ENCODE data around the gene CD82.

Gene CD82

GRCh38 chr11:44575962-44576361 lies 10.5 kb downstream of the CD82 start:
- DNase-seq (ENCODE audit: low read depth), result no peak

GRCh38 chr11:44576656-44577055 lies 11.2 kb downstream of the CD82 start:
- no peak for DNase-seq (ENCODE audit: low read depth)

DNA sequence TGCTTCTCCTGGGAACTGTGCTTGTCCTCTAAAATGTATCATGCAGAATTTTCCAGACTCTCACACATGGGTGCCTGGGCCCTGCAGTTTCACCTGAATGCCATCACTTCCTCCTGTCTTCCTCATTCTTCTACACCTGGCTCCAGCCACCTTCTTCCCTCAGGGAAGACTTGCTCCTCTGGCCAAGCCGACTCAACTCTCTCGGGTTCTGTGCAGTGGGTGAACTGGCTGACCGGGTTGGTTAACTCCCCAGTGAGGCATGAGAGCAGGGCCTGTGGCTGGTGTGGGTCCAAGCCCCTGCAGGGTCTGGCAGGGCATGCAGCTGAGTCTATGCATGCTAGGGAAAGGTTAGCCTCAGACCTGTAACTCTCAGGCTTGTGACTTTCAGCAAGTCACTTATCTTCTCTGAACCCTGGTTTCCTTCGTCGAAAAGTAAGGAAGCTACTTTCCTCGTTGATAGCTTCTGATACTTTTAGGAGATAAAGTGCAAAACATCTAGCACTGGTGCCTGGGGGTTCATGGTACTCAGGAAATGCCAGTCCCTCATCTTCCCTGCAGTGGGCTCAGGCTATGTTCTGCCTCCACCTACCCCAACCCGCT lies 11.9 kb downstream of the CD82 start:
- no peak for DNase-seq (ENCODE audit: low read depth)

- DNase-seq (ENCODE audit: low read depth), result no peak
Observed at GRCh38 chr11:44578279-44578678, 12.8 kb downstream of the CD82 start.

- DNase-seq (ENCODE audit: low read depth), result no peak
Observed at GRCh38 chr11:44579302-44579761, 13.9 kb downstream of the CD82 start.

DNA sequence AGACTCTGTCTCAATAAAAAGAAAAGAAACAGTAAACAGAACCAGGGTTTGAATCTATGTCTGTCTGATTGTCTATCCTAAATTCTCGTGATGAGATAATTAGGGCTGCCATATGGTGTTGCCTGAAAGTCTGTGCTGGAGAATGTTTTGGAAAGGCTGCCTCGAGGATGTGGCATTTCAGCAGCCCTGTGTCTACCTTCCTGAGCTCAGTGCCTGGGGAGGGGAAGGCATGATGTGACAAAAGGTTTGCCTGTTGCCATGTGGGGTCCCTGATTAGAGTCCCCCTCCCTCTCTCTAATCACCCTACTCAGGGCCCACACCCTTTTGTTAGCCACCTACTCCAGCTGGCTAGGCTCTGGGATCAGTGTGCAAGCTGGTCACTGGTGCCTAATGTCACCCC lies 15.2 kb downstream of the CD82 start:
- no peak for DNase-seq (ENCODE audit: low read depth)

DNA sequence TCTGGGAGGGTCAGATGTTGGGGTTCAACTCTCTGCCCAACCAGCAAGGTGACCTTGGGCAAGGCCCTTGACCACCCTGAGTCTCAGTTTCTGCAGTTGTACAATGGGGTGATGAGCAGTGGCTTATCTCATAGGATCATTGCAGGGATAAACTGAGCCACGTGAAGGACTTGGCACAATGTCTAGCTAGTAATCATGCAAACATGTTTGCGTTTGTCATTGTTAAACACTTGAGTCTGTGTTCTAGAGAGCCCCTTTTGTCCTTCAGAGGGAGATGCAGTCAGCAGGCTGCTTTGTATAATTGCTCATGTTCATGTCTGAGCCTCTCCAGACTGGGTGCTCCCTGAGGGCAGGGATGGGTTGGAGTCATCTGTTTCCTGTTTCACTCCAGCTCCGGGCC lies 15.8 kb downstream of the CD82 start:
- no peak for DNase-seq (ENCODE audit: low read depth)

DNA sequence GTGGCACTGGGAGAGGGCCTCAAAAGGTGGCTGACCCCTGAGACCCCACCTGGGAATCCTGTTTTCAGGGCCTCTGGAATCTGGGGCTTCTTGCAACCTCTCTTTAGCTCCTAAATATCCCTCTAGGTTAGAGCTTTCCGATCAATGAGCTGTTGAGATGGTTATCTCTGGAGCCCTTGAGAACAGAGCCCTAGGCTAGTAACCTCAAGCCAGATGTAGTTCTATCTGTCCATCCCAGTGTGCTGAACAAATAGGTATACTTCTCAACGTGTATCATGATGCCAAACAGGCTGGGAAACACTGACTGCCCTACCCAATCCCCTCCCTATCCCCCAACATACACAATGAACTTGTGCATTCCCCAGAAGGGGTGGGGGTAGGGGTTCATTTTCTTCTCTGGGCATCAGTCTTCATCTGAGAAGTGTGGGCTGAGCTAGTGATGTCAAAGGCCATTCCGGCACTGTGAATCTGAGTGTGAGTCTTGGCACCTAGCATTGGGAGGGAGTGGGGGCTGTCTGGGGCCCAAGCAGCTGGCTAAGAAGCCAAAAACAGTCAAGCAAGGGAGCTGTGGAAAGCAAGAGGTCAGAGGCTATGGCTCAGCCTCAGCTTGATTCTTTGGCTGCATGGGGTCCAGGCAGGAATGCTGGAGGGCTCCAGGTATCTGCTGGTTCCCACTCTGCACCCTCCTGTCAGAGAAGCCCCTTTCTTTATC lies 17.3 kb downstream of the CD82 start:
- no peak for DNase-seq (ENCODE audit: low read depth)

DNA sequence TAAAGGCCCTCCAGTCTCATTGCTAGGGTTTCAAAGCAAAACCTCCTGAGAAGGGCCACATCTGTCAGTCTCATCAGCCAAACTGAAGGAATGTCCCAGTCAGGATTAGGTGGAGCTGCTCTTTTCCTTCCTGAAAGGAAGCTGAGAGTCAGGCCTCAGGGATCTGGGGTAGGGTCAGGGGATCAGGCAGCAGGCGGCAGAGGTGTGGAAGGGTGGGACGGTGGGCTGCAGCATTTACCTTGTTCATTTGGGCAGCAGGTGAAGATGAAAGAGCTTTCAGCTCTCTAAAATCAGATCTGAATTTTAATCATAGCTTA lies 17.8 kb downstream of the CD82 start:
- DNase-seq (ENCODE audit: low read depth), result no peak

GRCh38 chr11:44585421-44585820 lies 20.0 kb downstream of the CD82 start:
- DNase-seq (ENCODE audit: low read depth), result no peak

DNA sequence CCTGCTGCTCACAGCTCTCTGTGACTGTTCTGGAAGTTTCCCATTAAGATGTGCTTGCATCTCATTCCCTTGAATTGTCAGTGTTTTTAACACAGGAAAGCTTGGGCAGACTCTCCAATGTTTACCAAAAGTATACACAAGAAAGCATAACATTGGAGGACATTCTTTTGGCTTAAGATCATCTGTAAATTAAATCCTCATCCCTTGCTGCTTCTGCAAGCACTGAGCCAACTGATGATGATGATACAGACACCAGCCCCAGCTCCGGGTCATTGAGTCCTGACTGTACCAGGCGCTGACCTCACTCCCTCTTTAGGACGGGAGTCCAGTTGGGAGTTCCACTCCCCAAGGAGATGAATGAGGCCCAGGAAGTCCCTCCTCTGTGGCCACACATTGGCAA lies 23.8 kb downstream of the CD82 start:
- DNase-seq (ENCODE audit: low read depth), result peak; percentile 94

DNA sequence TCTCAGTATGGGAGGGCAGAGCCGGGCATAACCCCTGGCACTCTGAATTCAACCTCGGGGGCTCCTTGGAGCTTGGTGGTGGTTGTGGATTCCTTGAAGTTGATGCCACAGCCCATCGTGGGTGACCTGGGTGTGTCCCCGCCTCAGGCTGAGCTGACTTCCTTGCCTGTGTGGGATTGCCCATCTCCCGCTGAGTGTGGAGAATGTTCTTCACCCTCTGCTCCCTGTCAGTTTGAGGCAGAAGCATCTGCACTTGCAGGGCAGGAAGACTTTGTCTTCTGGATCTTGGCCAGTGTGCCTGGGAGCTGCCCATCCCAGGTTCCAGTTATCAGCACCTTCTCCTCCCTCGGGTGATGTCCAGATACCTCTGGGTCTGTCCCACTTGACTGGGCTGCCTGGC lies 25.3 kb downstream of the CD82 start:
- DNase-seq (ENCODE audit: low read depth), result no peak

- no peak for DNase-seq (ENCODE audit: low read depth)
Observed at GRCh38 chr11:44591557-44591956, 26.1 kb downstream of the CD82 start.

- peak; percentile 54 for DNase-seq (ENCODE audit: low read depth)
Observed at GRCh38 chr11:44592125-44592940, 26.9 kb downstream of the CD82 start.

DNA sequence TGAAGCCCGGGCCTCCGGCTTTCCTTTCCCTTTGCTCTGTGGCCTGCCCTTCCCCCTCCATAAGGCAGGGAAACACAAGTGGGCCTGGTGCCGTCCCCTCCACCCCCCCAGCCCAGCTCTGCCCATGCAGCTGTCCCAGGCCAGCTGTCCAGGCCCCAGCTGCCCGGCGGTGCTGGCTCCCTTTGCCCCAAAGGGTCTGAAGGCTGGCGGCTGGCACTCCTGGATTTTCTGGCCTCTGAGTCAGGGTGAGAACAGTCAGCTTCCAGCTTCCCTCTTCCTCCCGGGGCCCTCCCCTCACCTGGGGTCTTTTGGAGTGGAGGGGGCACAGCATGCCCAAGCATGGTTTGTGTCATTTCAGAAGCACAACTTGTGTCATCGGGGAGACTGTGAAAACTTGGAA lies 27.8 kb downstream of the CD82 start:
- no peak for DNase-seq (ENCODE audit: low read depth)

- DNase-seq (ENCODE audit: low read depth), result no peak
Observed at GRCh38 chr11:44595006-44595405, 29.5 kb downstream of the CD82 start.

- no peak for DNase-seq (ENCODE audit: low read depth)
Observed at GRCh38 chr11:44595964-44596381, 30.5 kb downstream of the CD82 start.

- DNase-seq (ENCODE audit: low read depth), result no peak
Observed at GRCh38 chr11:44596525-44597276, 31.2 kb downstream of the CD82 start.

- DNase-seq (ENCODE audit: low read depth), result no peak
Observed at GRCh38 chr11:44597358-44598012, 32.0 kb downstream of the CD82 start.

DNA sequence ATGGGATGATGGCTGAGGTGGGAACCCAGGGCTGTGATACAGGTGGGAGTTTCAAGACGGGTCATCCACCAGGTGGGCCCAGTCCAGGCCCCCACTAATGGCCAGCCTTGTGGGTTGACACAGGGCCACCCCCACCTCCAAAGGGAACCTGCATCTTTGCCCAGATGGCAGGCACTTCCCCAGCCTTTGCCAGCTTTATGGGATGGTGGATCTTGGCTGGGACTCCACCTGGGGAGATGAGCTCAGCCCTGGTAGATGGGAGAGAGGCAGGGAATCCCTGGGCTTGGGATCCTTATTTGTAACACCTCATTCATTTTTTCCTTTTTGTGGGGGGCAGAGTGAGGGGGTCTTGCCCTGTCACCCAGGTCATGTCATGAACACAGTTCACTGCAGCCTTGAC lies 33.4 kb downstream of the CD82 start:
- DNase-seq (ENCODE audit: low read depth), result no peak

DNA sequence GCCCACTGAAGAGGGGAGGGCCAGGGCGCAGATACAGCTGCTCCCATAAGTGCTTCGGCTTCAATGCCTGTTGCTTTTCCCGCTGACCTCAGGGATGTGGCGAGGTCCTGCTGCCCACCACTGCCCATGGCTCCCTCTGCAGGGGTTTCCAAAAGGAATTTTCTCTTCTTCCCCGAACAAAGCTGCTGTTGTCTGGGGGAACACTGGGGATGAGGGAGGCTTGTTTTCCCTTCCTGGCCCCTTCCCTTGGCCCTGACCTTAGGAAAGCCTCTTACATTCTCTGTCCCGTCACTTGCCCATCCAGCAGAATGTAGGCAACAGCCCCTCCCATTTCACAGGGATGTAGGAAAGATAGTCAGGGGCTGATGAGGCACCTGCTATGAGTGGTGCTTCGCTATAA lies 34.8 kb downstream of the CD82 start:
- DNase-seq (ENCODE audit: low read depth), result no peak

GRCh38 chr11:44600839-44601383 lies 35.4 kb downstream of the CD82 start:
- DNase-seq (ENCODE audit: low read depth), result no peak
